ENCODE results near the gene CACTIN.
A peak's percentile ranks its signal among the peaks of the same experiment; 100 is the strongest.
"Not testable (repeated sequence)": the region's sequence is repeated elsewhere in the genome, so short reads cannot be mapped to it uniquely, and the experiment has no call there.

Gene CACTIN

DNA sequence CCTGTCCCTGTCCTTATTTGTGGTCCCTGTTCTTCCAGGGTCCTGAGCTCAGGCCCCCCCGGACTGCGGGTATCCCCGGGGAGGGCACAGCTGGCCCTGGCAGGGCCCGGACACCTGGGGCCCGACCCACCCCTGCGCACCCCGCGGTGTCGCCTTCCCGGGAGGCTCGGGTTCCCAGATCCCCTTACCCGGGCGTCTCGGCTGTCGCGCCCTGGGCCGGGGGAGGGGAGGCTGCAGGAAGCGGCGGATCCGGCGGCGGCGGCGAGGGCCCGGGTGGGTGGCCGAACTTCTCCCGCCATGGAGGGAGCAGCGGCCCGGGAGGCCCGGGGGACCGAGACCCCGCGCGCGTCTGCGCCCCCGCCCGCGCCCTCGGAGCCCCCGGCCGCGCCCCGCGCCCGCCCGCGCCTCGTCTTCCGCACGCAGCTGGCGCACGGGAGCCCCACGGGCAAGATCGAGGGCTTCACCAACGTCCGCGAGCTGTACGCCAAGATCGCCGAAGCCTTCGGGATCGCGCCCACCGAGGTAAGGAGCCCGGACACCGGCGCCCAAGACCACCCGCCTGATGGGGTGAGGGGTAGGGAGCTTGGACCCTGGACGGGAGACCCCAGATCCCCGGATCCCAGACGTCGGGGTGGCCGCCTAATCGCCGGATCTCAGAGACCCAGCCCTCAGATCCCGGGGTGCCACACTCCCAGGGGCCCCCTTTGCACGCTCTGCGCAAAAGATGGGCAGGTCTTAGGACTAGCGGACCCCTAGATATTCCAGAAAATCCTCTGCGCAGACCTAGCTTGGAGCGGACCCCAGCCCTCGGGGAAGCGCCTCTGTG, 41.1 kb downstream of the CACTIN start, which contains the start of gene GIPC3:
Gene GIPC3 (plus strand): TSS at position 178 of the 826 bp plus-strand sequence. CDS start 120 bp downstream, at position 298.
- no peak for FAIRE-seq

DNA sequence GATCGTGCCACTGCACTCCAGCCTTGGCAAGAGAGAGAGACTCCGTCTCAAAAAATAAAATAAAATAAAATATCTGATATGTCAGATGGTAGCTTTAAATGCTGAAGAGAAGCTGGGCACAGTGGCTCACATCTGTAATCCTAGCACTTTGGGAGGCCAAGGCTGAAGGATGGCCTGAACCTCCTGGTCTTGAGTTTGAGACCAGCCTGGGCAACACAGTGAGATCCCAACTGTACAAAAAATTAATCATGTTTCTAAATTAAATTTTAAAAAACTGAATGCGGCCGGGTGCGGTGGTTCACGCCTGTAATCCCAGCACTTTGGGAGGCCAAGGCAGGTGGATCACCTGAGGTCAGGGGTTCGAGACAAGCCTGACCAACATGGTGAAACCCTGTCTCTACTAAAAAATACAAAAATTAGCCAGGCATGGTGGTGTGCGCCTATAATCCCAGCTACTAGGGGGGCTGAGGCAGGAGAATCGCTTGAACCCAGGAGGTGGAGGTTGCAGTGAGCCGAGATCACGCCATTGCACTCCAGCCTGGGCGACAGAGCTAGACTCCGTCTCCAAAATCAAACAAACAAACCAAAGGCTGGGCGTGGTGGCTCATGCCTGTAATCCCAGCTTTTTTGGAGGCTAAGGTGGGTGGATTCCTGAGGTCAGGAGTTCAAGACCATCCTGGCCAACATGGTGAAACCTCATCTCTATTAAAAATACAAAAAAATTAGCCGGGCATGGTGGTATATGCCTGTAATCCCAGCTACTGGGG, 42.4 kb downstream of the CACTIN start:
- not testable (repeated sequence) for FAIRE-seq

DNA sequence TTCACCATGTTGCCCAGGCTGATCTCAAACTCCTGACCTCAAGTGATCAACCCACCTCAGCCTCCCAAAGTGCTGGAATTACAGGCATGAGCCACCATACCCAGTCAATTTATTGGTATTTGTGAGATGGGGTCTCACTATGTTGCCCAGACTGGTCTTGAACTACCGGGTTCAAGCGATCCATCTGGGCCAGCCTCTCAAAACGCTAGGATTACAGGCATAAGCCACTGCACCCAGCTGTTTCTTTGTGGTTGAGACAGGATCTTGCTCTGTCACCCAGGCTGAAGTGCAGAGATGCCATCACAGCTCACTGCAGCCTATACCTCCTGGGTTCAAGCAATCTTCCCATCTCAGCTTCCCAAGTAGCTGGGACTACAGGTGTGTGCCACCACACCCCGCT, 44.8 kb downstream of the CACTIN start:
- not testable (repeated sequence) for FAIRE-seq

DNA sequence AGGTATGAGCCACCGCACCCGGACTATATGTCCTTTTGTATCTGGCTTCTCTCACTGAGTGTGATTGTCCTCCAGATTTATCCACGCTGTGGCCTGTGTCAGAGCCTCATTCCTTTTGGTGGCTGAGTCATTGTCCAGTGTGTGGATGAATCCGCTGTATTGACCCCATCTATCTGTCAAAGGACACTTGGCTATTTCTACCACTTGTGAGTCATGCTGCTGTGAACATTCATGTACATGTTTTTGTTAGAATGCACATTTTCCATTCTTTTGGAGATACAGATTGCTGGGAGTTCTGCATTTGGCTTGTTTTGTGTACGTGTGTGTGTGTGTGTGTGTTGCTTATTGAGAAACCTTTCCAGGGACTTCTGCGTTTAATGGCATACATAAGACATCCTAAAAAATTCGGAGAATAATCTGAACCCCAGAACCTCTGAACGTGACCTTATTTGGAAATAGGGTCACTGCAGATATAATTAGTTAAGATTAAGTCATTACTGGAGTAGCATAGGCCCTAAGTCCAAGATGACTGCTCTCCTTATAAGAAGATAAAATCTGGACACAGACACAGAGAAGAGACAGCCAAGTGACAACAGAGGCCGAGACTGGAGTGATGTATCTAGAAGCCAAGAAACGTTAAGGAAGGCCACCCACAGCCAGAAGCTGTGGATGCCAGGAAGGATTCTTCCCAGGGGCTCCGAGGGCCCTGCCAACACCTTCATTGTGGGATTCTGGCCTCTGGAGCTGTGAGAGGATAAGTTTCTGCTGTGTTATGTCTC, 46.2 kb downstream of the CACTIN start:
- FAIRE-seq: no peak

DNA sequence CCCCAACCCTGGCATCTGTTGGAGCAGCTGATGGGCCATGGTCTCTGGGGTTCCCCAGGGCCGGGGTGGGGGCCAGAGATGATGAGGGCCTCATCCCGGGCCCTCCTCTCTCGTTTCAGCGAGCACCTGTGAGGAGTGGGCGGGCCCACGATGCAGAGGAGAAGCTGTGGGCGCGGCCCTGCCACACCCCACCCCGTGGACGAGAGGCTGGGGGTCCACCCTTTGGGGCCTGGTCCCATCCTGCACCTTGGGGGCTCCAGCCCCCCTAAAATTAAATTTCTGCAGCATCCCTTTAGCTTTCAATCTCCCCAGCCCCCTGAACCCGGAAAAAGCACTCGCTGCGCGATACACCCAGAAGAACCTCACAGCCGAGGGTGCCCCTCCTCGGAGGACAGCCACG, 48.2 kb downstream of the CACTIN start:
- FAIRE-seq: no peak

DNA sequence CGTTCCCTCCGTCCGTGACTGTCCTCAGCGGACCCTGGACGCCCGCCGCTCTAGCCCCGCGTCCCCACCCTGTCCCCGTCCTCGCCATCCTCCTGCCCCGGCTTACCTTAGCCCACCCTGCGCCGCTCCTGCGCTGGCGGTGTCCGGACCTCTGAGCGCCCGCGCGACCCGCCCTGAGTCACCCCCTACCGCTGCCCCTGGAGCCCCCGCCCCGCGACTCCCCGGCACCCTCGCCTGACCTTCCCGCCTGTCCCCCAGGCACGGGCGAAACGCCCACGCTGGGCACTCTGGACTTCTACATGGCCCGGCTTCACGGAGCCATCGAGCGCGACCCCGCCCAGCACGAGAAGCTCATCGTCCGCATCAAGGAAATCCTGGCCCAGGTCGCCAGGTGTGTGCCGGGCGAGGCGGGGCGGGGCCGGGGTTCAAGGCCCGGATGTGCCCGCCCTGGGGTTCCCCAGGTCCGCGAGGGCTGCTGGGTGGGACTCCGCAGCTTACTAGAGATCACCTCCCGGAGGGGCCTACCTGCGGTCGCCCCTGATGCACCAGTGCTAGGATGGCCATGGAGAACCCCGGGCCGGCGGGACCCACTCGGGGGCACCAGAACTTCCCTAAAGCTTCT, 48.8 kb downstream of the CACTIN start:
- FAIRE-seq: no peak

DNA sequence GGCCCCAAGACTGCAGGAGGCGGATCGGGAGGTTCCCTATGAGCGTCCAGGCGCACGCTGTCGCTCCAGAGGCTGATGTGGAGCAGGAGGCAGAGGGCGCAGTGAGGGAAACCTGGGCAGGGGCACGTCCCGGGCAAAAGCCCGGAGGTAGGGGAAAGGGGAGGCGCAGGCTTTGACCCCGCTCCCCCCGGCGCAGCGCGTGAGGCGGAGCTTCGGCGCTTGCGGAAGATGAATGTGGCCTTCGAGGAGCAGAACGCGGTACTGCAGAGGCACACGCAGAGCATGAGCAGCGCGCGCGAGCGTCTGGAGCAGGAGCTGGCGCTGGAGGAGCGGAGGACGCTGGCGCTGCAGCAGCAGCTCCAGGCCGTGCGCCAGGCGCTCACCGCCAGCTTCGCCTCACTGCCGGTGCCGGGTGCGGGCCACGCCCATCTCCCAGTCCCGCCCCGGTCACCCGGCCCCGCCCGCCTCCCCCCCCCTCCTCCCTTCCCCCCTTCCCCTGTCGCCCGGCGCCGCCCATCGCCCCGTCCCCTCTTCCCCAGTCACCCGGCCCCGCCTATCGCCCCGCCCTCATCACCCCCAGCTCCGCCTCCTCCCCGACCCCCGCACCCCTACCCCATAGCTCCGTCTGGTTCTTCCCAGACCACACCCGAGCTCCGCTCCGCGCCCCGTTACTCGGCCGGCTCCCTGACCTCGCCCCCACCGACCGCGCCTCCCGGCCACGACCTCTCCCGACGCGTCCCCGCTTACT, 49.7 kb downstream of the CACTIN start:
- no peak for FAIRE-seq

DNA sequence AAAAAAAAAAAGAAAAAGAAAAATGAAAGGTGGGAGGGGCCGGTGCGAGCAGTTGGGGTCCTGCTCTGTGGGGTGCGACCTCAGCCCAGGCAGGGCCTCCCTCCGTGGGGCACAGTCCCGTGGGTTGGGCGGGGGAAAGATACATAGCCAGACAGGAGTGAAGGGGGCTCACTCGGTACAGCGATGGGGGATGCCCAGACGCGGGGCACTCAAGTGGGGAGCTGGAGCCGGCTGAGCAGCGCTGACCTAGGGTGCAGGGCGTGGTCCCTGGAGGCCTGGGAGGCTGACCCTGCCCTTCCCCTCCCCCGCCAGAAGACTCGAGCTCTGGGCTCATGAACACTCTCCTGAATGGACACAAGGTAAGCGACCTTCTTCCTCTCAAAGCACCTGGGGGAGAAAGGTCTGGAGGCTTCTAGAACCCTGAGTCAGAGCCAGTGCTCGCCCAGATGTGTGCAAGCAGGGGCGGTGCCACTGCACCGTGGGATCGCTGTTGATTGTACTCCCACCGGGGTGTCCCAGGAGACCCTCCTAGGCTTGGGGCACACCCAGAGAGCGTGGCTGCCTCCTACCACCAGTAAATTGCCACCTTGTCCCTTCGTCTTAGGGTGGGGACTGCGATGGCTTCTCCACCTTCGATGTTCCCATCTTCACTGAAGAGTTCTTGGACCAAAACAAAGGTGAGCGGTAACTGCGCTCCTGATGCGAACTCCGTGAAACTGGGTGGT, 50.5 kb downstream of the CACTIN start:
- no peak for FAIRE-seq

DNA sequence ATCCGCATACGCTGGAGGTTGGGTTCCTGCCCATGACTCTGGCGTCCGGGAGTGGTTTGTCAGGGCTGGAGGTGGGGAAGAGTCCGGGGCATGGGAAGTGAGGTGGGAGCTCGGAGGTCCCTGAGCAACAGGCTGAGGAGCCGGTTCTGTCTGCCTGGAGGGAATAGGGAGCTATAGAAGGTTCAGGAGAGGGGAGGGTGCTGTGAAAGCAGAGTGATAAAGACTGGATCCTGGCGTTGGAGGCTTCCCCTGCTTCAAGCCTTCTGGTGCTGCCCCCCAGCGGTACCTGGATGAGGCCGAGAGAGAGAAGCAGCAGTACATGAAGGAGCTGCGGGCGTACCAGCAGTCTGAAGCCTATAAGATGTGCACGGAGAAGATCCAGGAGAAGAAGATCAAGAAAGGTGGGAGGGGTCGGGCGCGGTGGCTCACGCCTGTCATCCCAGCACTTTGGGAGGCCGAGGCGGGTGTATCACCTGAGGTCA, 51.3 kb downstream of the CACTIN start:
- no peak for FAIRE-seq

DNA sequence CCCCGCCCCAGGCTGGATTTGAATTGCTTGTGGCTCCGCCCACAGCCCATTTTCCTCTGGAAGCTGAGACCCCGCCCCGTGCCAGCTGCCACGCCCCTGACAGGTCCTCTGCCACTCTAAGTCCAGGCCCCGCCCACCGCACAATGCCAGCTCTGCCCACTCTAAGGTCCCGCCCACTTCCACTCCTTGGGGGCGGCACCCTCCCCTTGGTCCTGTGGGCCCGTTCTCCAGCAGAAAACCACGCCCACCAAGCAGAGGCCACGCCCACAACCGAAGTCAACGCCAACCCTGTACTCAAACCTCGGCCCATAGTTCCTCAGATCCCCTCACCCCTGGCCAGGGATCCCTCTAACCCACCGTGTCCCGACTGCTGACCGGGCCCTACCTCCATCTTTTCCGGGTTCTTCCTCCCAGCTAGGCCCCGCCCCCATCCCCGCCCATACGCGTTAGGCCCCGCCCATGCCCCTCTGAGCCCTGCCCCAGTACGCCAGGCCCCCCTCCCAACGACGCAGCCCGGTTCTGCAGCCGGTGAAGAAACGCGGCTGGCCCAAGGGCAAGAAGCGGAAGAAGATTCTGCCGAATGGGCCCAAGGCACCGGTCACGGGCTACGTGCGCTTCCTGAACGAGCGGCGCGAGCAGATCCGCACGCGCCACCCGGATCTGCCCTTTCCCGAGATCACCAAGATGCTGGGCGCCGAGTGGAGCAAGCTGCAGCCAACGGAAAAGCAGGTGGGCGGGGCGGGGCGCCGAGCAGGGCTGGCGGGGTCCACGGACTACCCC, 52.5 kb downstream of the CACTIN start:
- FAIRE-seq: no peak

DNA sequence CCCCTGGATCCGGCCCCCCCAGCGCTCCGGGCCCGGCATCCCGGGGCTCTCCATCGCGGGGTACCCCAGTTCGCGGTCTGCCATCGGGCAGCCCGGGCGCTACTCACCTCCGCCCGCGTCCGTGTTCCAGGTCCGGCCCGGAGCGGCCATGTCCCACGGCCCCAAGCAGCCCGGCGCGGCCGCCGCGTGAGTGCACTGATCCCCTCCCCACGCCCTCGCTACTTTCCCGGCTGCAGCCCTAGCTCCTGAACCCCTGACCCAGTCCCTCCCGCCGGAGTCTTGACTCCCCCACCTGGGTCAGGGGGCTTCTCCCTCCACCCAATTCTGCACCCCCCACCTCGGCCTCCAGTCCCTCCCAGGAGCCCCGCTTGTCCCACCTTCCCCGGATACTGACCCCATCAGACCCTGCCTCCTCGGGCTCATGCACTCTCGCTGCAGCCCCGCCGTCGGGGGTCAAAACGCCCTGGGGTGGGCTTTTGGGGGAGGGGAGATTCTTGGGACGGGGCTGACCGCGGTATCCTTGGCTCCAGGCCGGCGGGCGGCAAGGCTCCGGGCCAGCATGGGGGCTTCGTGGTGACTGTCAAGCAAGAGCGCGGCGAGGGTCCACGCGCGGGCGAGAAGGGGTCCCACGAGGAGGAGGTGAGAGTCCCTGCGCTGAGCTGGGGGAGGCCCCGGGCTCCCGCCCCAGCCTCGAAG, 53.3 kb downstream of the CACTIN start:
- no peak for FAIRE-seq

DNA sequence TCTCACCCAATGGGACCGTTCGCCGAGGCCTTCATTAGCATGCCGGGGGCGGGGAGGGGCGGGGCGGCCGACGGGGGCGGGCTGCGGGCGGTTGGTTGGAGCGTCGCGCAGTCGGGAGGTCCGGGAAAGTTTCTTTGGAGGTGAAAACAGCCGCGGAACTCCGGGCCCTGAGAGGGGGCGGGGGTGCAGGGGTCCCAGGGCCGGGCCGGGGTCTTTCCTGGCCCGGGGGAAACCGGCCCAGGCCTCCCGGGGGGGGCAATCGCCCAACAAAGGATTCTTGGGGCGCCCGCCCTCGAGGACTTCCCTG, 53.8 kb downstream of the CACTIN start, which contains the start of gene HMG20B:
Gene HMG20B (plus strand): TSS at position 90 of the 307 bp plus-strand sequence. CDS start 366 bp downstream, outside the sequence.
- FAIRE-seq: no peak

DNA sequence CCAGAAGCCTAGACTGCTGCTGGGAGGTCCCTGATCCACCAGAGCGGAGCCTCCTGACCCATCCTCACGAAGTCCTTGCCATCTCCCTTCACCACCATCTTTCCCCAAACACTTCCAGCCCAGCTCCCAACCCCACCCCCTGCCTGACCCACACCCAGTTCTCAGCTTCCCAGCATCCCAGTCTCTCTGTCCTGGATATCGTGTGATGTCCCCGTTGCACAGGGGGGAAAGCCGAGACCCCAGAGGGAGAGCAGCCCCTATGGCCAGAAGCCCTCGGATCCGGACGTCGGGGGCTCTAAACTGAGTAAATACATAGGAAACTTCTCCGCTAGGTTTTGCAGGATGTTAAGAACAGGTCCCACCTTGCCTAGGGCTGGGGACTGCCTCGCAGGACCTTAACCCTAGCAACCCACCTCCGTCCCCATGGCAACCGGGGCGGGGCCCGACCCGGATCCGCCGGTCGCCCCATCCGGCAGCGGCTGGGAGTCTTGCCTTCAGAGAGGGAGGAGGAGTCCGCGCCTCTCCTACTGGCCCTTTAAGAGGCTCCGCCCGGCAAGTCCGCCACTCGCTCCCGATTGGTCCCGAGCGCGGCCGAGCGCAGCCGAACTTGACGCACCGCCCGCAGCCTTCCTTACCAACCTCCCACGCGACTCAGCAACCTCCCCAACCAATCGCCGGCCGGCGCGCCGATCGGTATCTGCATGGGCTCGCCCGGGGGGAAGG, 54.3 kb downstream of the CACTIN start:
- peak; percentile 84 for FAIRE-seq

DNA sequence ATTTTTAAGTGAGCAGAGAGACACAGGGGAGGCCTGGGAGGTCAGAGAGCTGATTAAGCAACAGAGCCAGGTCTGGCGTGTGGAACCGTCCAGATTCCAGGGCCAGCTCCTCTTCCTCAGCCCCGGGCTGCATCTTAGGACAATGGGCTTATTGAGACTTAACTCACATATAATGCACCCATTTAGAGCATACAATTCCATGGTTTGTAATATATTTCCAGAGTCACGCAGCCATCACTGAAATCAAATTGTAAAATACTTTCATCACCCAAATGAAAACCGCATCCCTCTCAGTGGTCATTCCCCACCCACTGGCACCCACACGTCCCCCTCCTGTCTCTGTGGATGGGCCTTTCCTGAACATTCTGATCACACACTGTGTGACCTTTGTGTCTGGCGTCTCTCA, 56.0 kb downstream of the CACTIN start:
- FAIRE-seq: no peak

DNA sequence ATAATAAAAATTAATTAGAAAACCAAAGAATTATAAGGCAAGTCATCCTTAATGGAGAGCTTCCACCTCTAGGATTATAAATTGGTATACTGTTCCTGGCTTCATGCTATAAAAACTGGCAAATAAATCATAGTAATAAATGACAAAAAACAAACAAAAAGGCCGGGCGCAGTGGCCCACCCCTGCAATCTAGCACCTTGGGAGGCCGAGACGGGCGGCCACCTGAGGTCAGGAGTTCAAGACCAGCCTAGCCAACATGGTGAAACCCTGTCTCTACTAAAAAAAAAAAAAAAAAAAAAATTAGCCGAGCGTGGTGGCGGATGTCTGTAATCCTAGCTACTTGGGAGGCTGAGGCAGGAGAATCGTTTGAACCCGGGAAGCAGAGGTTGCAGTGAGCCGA, 56.5 kb downstream of the CACTIN start:
- FAIRE-seq: not testable (repeated sequence)

DNA sequence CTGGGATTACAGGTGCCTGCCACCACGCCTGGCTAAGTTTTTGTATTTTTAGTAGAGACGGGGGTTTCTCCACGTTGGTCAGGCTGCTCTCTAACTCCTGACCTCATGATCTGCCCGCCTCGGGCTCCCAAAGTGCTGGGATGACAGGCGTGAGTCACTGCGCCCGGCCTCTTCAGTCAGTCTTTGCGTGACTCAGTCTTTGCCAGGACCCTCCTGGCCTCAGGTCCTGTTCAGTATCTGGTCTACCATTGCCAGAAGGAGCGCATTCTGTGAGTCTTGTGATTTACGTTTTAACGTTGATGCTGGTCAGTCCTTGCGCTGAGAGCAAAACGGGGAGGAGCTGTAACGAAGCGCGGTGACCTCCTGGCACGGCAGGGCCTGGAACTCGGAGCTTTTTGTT, 61.5 kb downstream of the CACTIN start:
- no peak for FAIRE-seq

DNA sequence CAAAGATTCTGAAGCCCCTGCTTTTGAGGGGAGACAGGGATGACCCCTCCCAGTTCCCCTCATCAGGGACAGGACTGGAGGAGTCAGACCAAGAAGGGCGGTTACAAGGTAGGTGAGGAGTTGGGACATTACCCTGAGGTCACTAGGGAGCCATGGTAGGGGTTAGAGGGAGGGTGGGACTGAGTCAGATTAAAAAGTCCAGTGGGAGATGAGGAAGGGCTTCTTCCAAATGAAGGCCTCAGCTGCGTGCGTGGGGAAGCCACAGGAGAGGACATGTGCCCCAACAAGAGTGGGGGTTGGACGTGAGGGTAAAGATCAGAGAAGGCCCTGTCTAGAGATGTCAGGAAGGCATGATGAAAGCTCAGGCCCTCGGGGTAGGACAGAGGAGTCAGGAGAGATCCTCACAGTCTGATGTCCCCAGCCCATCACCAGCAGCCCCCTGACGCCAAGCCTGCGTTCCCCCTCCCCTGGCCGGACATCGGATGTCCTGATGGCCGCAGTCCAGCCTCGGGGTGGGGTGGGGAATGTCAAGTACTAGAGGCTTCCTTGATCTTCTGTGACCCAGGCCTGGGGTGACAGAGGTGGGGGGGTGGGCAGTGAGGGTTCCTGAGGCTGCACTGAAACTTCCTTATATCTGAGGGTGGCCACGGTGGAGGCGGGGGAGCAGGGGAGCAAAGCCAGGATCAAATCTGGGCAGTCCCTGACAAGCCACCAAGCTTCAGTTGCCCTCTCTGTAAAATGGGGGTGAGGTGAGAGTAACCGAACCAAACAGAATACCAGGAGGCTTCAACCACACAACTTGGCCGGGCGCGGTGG, 62.7 kb downstream of the CACTIN start:
- no peak for FAIRE-seq

Data from colon (tissue), 2 donors.